Measurements from ENCODE around the gene NINL.

NINL gene

DNA sequence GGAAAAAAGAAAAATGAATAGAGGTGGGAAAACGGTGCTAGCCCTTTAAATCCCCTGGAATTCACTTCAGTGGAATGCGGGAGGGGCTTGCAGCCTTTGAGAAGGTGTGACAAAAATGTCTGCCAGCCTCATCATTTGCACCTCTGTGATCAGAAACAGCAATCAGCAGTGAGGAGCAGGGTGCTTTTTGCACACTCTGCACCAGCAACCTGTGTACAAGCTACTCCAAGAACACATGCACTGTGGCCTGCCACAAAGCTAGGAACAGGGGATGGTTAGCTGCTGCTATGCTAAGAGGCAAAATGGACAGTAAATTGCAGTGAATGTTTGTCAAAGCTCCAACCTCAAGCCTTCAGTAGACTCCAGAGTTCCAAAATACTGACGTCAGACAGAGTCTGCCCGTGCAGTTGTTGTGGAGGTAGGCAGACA, 148.2 kb downstream of the NINL start:
- Histone ChIP-seq H3K4me3 (ENCODE audit: low read depth in 1 of 2, low read length in 2 of 2) (no peak overlapping the region), H3K27ac (ENCODE audit: low read depth, low read length) (no peak overlapping the region), H3K9ac (ENCODE audit: low read depth in 1 of 2, low read length in 2 of 2) (no peak overlapping the region), H3K36me3 (ENCODE audit: control insufficient read depth in 1 of 2, insufficient read depth in 2 of 2, low read length in 2 of 2) (peaks cover 0 to 3% of the 10 kb centered on the region in 2 donors), H3K4me1 (ENCODE audit: control insufficient read depth in 1 of 2, insufficient read depth in 2 of 2, low read length in 2 of 2) (no peaks in the 10 kb centered on the region), H3K9me3 (ENCODE audit: control insufficient read depth in 1 of 2, low read length in 2 of 2) (no peaks in the 10 kb centered on the region), H3K27me3 (ENCODE audit: control insufficient read depth in 1 of 2, insufficient read depth in 2 of 2, low read length in 2 of 2) (no peaks in the 10 kb centered on the region)

DNA sequence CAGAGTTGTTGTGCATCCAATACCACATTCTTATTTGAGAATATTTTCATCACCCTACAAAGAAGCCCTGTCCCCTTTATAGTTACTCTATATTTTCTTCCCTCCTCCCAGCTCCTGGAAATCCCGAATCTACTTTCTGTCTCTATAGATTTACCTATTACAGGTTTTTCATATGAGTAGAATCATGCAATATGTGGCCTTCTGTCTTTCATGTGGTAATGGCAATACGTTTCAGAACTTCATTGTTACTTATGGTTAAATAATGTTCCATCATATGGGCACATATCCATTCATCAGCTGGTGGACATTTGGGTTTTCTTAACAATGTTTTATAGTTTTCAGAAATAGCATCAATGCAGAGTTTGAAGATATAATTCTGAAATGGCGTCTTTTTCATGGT, 160.8 kb downstream of the NINL start:
- Histone ChIP-seq H3K27me3 (ENCODE audit: control insufficient read depth in 1 of 2, insufficient read depth in 2 of 2, low read length in 2 of 2) (no peaks in the 10 kb centered on the region), H3K9me3 (ENCODE audit: control insufficient read depth in 1 of 2, low read length in 2 of 2) (no peaks in the 10 kb centered on the region), H3K27ac (ENCODE audit: low read depth, low read length) (no peak overlapping the region), H3K9ac (ENCODE audit: low read depth in 1 of 2, low read length in 2 of 2) (no peak overlapping the region), H3K4me3 (ENCODE audit: low read depth in 1 of 2, low read length in 2 of 2) (no peak overlapping the region), H3K4me1 (ENCODE audit: control insufficient read depth in 1 of 2, insufficient read depth in 2 of 2, low read length in 2 of 2) (no peaks in the 10 kb centered on the region), H3K36me3 (ENCODE audit: control insufficient read depth in 1 of 2, insufficient read depth in 2 of 2, low read length in 2 of 2) (peaks cover 0 to 6% of the 10 kb centered on the region in 2 donors)

DNA sequence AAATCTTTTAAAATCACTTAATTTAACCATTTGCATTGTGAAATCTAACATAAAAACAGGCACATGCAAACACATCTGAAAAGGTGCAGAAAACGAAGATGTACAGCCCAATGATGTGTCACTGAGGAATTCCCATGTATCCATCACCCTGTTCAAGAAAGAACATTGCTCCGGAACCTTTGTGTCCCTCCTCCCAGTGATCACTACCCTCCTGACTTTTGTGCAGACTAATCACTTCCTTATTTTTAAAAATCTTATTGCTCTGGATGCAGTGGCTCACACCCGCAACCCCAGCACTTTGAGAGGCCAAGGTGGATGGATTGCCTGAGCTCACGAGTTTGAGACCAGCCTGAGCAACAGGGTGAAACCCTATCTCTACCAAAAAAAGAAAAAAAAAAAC, 163.3 kb downstream of the NINL start:
- no peak overlapping the region for H3K9ac ChIP-seq (ENCODE audit: low read depth in 1 of 2, low read length in 2 of 2)
- H3K36me3 ChIP-seq (ENCODE audit: control insufficient read depth in 1 of 2, insufficient read depth in 2 of 2, low read length in 2 of 2): peaks cover 0 to 8% of the 10 kb centered on the region in 2 donors
- no peak overlapping the region for H3K4me3 ChIP-seq (ENCODE audit: low read depth in 1 of 2, low read length in 2 of 2)
- H3K9me3 ChIP-seq (ENCODE audit: control insufficient read depth in 1 of 2, low read length in 2 of 2): no peaks in the 10 kb centered on the region
- H3K27me3 ChIP-seq (ENCODE audit: control insufficient read depth in 1 of 2, insufficient read depth in 2 of 2, low read length in 2 of 2): no peaks in the 10 kb centered on the region
- H3K4me1 ChIP-seq (ENCODE audit: control insufficient read depth in 1 of 2, insufficient read depth in 2 of 2, low read length in 2 of 2): no peaks in the 10 kb centered on the region
- H3K27ac ChIP-seq (ENCODE audit: low read depth, low read length): no peak overlapping the region

DNA sequence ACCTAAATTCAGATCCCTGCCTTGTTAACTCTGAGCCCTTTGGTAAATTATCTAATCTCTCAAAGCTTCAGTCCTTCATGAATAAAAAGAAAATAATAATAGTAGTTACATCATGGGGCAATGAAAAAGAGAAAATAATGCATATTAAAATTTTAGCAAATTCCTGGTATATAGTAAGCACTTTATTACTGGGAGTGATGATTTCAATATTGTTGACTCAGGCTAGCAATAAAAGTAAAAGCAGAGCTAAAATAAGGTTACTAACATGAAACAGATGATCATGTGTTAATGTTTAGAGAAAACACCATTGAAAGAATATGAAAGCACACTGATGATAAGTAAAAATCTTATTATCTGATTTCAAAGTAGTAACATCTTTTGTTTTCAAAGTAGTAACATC, 164.2 kb downstream of the NINL start:
- Histone ChIP-seq H3K27me3 (ENCODE audit: control insufficient read depth in 1 of 2, insufficient read depth in 2 of 2, low read length in 2 of 2) (no peaks in the 10 kb centered on the region), H3K4me1 (ENCODE audit: control insufficient read depth in 1 of 2, insufficient read depth in 2 of 2, low read length in 2 of 2) (no peaks in the 10 kb centered on the region), H3K27ac (ENCODE audit: low read depth, low read length) (no peak overlapping the region), H3K36me3 (ENCODE audit: control insufficient read depth in 1 of 2, insufficient read depth in 2 of 2, low read length in 2 of 2) (peaks cover 0 to 4% of the 10 kb centered on the region in 2 donors), H3K4me3 (ENCODE audit: low read depth in 1 of 2, low read length in 2 of 2) (no peak overlapping the region), H3K9ac (ENCODE audit: low read depth in 1 of 2, low read length in 2 of 2) (no peak overlapping the region), H3K9me3 (ENCODE audit: control insufficient read depth in 1 of 2, low read length in 2 of 2) (no peaks in the 10 kb centered on the region)

DNA sequence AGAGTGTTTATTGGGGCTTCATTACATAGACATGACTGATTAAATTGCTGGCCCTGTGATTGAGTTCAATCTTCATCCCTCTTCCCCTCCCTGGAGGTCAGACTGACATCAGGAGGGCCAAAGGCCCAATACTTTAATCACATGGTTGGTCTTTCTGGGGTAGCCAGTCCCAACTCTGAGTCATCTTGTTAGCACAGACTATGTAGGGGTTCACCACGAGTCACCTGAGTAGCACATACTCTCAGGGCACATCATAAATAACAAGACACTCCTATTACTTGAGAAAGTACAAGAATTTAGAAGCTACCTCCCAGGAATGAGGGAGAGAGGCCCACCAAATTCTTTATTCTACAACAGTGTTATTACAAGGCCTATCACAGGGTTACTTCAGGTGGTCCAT, 166.6 kb downstream of the NINL start:
- H3K27ac ChIP-seq (ENCODE audit: low read depth, low read length): no peak overlapping the region
- H3K9ac ChIP-seq (ENCODE audit: low read depth in 1 of 2, low read length in 2 of 2): no peak overlapping the region

DNA sequence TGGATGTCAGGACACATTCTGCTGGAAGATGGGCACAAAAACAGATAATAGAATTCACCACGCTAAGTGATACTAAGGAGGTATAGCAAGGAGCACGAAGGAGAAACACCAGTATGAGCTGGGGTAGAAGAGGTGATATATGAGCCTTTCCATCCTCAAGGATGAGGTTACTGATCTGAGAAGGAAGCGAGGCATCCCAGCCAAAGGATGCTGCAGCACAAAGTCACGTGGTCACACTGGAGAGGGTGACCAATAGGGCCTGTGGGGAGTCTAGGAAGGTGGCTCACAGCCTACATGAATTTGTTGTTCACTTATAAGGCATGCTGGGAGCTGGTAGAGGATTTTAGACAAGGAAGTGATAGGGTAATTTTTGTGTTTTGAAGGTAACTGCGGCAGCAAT, 176.4 kb downstream of the NINL start:
- Histone ChIP-seq H3K9ac (ENCODE audit: low read depth in 1 of 2, low read length in 2 of 2) (peak overlapping the region in 1 of 2 donors; percentile 0), H3K27me3 (ENCODE audit: control insufficient read depth in 1 of 2, insufficient read depth in 2 of 2, low read length in 2 of 2) (no peaks in the 10 kb centered on the region), H3K27ac (ENCODE audit: low read depth, low read length) (no peak overlapping the region), H3K9me3 (ENCODE audit: control insufficient read depth in 1 of 2, low read length in 2 of 2) (peaks cover 0 to 2% of the 10 kb centered on the region in 2 donors), H3K4me3 (ENCODE audit: low read depth in 1 of 2, low read length in 2 of 2) (no peak overlapping the region), H3K4me1 (ENCODE audit: control insufficient read depth in 1 of 2, insufficient read depth in 2 of 2, low read length in 2 of 2) (peaks cover 12 to 15% of the 10 kb centered on the region in 2 donors), H3K36me3 (ENCODE audit: control insufficient read depth in 1 of 2, insufficient read depth in 2 of 2, low read length in 2 of 2) (no peaks in the 10 kb centered on the region)

More for the DNA sequence above, 166.6 kb downstream of the NINL start:
- H3K36me3 ChIP-seq (ENCODE audit: control insufficient read depth in 1 of 2, insufficient read depth in 2 of 2, low read length in 2 of 2): peaks cover 0 to 4% of the 10 kb centered on the region in 2 donors
- no peaks in the 10 kb centered on the region for H3K27me3 ChIP-seq (ENCODE audit: control insufficient read depth in 1 of 2, insufficient read depth in 2 of 2, low read length in 2 of 2)
- H3K4me3 ChIP-seq (ENCODE audit: low read depth in 1 of 2, low read length in 2 of 2): no peak overlapping the region
- no peaks in the 10 kb centered on the region for H3K4me1 ChIP-seq (ENCODE audit: control insufficient read depth in 1 of 2, insufficient read depth in 2 of 2, low read length in 2 of 2)
- H3K9me3 ChIP-seq (ENCODE audit: control insufficient read depth in 1 of 2, low read length in 2 of 2): no peaks in the 10 kb centered on the region

DNA sequence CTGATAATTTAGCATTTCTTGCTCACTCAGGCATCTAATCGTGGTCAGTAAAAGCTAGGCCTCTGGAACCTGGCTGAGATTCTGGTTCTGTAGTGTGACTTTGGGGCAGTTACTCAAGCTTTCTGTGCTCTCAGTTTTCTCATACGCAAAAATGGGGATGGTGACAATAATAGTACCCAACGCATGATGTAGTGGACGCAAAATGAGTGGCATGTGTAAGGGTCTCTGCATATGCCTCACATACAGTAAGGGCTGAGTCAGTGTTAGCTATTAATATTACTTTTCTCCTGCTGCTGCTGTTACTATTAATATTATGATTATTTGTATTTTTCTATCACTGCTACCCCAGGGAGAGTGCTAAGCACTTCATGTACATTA, 177.2 kb downstream of the NINL start:
- Histone ChIP-seq H3K9ac (ENCODE audit: low read depth in 1 of 2, low read length in 2 of 2) (peak overlapping the region; percentile 59 to 80), H3K27me3 (ENCODE audit: control insufficient read depth in 1 of 2, insufficient read depth in 2 of 2, low read length in 2 of 2) (no peaks in the 10 kb centered on the region)

DNA sequence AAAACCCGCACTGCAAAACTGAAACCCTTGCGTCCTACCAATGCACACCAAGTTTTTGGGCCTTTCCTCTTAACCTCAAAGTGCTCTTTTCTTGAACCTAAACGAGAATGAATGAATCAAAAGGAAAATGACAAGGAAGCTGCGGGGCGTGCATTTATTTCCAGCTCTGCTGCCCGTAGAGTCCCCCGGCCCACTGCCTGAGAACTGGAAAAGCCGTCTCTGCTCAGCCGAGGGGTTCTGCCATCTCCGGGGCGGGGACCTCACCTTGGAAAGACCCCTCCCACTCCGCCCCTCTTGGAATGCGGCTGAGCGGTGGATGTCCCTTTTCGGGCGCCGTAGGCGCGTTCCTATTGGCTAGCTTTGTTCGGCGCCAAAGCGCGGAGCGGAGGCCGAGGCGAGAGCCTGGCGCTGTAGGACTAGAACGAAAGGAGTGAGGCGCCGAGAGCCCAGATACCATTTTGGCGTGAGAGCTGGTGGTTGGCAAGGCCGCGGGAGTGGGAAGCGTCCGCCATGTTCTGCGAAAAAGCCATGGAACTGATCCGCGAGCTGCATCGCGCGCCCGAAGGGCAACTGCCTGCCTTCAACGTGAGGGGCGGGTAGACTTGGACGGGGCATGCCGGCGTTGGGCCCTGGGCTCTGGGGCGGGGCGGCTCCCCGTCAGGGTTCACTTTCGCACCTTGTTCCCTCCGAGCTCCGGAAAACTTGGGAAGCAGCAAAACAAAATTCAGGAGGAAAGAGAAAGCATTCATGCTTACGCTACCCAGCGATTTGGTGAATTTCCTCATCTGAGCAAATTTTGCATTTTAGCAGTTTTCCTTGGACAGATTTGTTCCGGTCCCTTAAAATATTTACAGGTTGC, 177.8 kb downstream of the NINL start, which contains the start of gene GINS1:
Gene GINS1, plus strand, starts transcription at position 363 of the 859 bp plus-strand sequence. Its CDS starts 148 bp downstream, at position 511.
- no peaks in the 10 kb centered on the region for H3K27me3 ChIP-seq (ENCODE audit: control insufficient read depth in 1 of 2, insufficient read depth in 2 of 2, low read length in 2 of 2)
- H3K4me3 ChIP-seq (ENCODE audit: low read depth in 1 of 2, low read length in 2 of 2): peak within 1 kb of the TSS; percentile 82 to 90
- H3K27ac ChIP-seq (ENCODE audit: low read depth, low read length): no peak within 1 kb of the TSS
- H3K9me3 ChIP-seq (ENCODE audit: control insufficient read depth in 1 of 2, low read length in 2 of 2): peaks cover 7 to 15% of the 10 kb centered on the region in 2 donors
- H3K9ac ChIP-seq (ENCODE audit: low read depth in 1 of 2, low read length in 2 of 2): peak within 1 kb of the TSS; percentile 59 to 80
- peaks cover 12 to 15% of the 10 kb centered on the region in 2 donors for H3K4me1 ChIP-seq (ENCODE audit: control insufficient read depth in 1 of 2, insufficient read depth in 2 of 2, low read length in 2 of 2)
- H3K36me3 ChIP-seq (ENCODE audit: control insufficient read depth in 1 of 2, insufficient read depth in 2 of 2, low read length in 2 of 2): no peaks in the 10 kb centered on the region

More for the DNA sequence above, 177.2 kb downstream of the NINL start:
- peaks cover 2 to 9% of the 10 kb centered on the region in 2 donors for H3K9me3 ChIP-seq (ENCODE audit: control insufficient read depth in 1 of 2, low read length in 2 of 2)
- no peak overlapping the region for H3K27ac ChIP-seq (ENCODE audit: low read depth, low read length)
- no peaks in the 10 kb centered on the region for H3K36me3 ChIP-seq (ENCODE audit: control insufficient read depth in 1 of 2, insufficient read depth in 2 of 2, low read length in 2 of 2)
- H3K4me3 ChIP-seq (ENCODE audit: low read depth in 1 of 2, low read length in 2 of 2): peak overlapping the region; percentile 82 to 90
- peaks cover 12 to 15% of the 10 kb centered on the region in 2 donors for H3K4me1 ChIP-seq (ENCODE audit: control insufficient read depth in 1 of 2, insufficient read depth in 2 of 2, low read length in 2 of 2)
